ENCODE measurements around the gene TMEM220.
"Not testable (repeated sequence)": the region's sequence is repeated elsewhere in the genome, so short reads cannot be mapped to it uniquely, and the experiment has no call there.

The TMEM220 gene

GRCh38 chr17:10754861-10755591, 25.2 kb upstream of the TMEM220 start:
- DNase-seq, result no peak

- no peak for DNase-seq
Measured at GRCh38 chr17:10754109-10754508, 24.3 kb upstream of the TMEM220 start.

- no peak for DNase-seq
Measured at GRCh38 chr17:10752696-10753095, 22.9 kb upstream of the TMEM220 start.

GRCh38 chr17:10751563-10751962, 21.7 kb upstream of the TMEM220 start:
- no peak for DNase-seq

- no peak for DNase-seq
Measured at GRCh38 chr17:10750210-10750609, 20.4 kb upstream of the TMEM220 start.

GRCh38 chr17:10748531-10749181, 18.8 kb upstream of the TMEM220 start:
- no peak for DNase-seq

- DNase-seq, result no peak
Measured at GRCh38 chr17:10745231-10745630, 15.4 kb upstream of the TMEM220 start.

GRCh38 chr17:10744501-10745000, 14.7 kb upstream of the TMEM220 start:
- DNase-seq, result no peak

GRCh38 chr17:10743316-10744009, 13.6 kb upstream of the TMEM220 start:
- no peak for DNase-seq

GRCh38 chr17:10742431-10742830, 12.6 kb upstream of the TMEM220 start:
- no peak for DNase-seq

- no peak for DNase-seq
Measured at GRCh38 chr17:10741416-10742135, 11.8 kb upstream of the TMEM220 start.

GRCh38 chr17:10739386-10739785, 9.6 kb upstream of the TMEM220 start:
- no peak for DNase-seq

GRCh38 chr17:10738521-10739258, 8.9 kb upstream of the TMEM220 start:
- DNase-seq, result no peak

- DNase-seq, result no peak
Measured at GRCh38 chr17:10737736-10738135, 7.9 kb upstream of the TMEM220 start.

GRCh38 chr17:10737168-10737622, 7.4 kb upstream of the TMEM220 start:
- DNase-seq, result no peak

- DNase-seq, result no peak
Measured at GRCh38 chr17:10735821-10736220, 6.0 kb upstream of the TMEM220 start.

- DNase-seq, result no peak
Measured at GRCh38 chr17:10735251-10735650, 5.4 kb upstream of the TMEM220 start.

GRCh38 chr17:10733666-10734065, 3.8 kb upstream of the TMEM220 start:
- DNase-seq, result no peak

GRCh38 chr17:10732121-10732520, 2.3 kb upstream of the TMEM220 start:
- not testable (repeated sequence) for DNase-seq

GRCh38 chr17:10731408-10731879, 1.6 kb upstream of the TMEM220 start:
- DNase-seq, result no peak

GRCh38 chr17:10730247-10730646, 424 bp upstream of the TMEM220 start:
- not testable (repeated sequence) for DNase-seq

- DNase-seq, result no peak
Measured at GRCh38 chr17:10728331-10728892, 1.4 kb downstream of the TMEM220 start.
